ENCODE results near the gene FRS3.
A peak's percentile ranks its signal among the peaks of the same experiment; 100 is the strongest.

FRS3 gene

DNA sequence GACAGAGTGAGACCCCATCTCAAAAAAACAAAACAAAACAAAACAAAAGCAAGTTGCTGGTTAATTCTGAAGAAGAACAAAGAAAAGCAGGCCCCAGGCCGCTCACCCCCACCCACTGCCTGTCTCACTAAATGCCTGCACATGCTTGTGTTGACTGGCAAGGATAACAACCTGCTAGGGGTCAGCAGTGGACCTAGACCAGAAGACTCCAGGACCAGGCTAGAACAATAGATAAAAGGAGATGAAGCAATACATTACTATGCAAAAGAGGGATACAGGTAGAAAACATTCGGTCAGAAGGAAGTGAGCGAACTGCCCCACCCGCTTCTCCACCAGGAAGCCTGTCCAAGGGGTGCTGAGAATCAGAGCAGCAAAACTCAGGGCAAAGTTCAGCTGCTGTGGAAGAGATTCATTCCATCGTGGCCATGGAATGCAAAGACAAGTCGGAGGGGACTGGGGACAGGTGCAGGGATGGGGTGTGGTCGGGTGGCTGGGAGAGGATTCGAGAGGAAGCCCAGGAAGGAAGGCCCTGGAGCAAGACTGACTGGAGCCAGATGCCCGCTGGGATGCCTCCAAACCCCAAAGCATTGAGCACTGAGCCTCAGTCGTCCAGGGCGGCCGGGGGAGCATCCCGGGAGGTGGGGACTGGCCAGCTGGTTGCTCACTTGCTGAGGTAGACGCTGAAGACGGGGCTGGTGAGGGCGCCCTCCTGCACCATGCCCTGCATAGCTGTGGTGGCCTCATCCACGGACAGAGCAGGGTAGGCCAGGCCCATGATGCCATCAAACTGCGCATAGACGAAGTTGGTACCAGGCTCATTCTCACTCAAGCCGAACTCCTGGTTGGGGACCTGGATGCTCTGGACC is 37.8 kb downstream of the FRS3 start:
- DNase-seq (ENCODE audit: low spot score): no peak

DNA sequence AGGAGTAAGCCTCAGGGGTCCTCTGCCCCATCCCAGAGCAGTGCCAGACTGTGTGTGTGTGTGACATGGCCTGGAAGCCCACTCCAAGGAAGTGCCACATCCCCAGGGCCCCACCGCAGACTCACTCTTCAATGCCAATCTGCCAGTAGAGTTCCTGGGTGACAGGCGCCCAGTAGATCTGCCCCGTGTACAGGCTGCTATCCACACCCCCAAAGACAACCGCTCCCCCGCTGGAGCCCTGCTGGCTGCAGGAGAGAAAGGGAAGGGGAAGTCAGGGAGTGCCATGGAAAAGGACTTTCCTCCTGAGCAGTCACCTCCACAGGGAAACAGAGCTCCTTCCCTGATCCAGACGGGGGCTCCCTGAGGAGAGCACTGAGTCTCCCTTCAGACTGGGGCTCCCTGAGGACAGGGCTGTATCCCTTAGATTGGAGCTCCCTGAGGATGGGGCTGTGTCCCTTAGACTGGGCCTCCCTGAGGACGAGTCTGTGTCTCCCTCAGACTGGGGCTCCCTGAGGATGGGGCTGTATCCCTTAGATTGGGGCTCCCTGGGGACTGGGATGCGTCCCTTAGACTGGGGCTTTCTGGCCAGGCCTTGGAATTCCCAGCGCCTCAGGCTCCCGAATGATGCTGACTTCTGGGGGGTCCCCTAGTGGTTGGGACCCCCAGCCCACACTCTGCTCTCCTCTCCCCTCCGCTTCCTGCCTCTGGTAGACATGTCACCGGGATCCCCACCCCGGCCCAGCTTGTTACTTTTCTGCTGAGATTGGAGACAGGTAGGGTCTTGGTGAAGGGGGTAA is 39.1 kb downstream of the FRS3 start:
- DNase-seq (ENCODE audit: low spot score): no peak

DNA sequence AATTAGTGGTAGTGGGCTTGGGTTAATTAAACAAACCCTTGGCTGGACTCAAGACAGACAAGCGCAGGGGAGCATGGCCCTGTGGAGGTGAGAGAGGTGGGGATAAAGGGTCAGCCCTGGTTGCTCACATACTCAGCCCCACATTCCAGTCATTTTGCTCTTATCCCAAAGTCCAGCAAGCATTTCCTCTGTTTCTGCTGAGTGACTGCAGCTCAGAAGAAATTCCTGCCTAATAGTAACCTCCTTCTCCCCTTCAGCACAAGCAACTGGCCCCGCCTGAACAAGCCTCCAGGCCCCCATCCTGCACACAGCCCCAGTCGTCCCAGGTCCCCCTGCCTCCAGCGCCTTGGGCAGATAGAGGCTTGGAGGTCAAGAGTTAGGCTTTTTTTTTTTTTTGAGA is 40.7 kb downstream of the FRS3 start:
- DNase-seq (ENCODE audit: low spot score): no peak

DNA sequence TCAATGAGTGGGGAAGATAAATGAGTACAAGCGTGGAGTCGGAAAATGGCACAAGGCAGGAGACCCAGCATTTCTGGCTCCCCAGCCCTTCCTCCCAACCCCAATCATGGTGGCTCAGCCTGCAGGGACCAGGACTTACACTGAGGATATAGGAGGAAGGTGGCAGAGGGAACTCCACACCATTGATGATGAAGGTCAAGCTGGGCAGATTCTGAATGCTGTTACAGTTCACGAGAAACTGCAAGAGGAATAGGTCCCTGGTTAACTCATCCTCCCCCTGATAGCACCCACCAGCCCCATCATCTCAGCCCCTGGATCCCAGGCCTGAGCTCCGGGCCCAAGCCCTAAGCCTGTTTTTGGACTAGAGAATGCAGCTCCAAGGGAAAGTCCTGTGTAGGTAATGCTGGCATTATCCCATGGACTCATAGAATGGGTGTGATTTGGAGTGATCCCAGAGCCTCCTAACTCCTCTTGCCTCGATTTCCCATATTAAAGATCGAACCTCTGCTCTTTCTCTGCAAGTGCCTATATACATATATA is 42.0 kb downstream of the FRS3 start:
- DNase-seq (ENCODE audit: low spot score): no peak

DNA sequence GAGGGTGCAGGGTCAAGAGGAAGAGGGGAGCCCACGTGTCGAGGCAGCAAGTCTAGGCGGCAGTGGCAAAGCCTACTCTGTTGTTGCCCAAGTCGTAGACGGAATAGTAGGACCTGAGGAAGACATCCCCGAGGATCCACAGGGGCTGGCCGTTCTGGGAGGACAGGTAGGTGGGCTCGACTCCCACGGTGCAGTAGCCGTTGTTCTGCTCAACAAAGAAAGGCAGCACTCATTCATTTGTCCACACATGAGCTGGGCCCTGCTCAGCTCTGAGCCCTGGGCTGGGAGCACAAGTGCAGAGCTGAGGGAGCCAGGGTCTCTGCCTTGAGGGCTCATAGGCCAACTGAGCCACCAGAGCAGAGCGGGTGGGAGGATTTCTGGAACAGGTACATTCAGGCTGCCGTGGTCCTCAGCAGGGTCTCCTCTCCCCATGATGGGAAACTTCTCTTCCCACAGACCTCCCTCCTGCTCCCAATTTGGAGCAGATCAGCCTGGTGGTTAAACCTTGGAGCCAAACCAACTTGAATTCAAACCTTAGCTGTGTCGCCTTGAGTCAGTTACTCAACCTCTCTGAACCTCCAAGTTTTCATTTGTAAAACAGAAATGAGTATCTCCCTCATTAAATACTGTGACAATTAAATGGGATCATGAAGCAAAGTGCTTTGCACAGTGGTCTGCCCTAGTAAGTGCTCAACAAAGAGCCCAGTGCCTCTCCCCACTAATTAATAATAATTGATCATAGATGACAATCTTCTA is 42.7 kb downstream of the FRS3 start:
- no peak for DNase-seq (ENCODE audit: low spot score)

DNA sequence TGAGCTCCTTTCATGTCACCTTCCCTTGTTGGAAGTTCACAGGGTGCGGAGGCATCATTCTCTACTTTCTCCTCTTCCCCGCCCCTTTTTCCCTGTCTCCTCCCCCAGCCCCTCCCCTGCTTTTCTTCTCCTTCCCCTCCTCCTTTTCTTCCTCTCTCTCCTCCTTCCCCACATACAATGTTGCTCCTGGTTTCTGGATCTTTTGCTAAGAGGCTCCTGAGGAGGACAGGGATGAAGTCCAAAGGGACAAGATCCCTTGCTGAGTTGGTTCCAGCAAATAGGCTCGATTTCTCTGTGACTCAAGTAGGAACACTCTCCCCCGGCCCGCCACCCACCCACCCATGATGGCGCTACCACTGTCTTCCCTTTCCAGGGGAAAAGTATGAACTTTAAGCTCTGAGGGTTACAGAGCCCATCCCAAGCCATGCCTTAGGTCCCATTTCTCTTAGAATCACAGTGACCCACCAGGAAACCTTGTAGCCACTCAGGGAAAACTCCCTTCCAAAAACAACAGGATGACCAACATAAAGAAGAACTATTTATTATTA is 43.4 kb downstream of the FRS3 start:
- no peak for DNase-seq (ENCODE audit: low spot score)

DNA sequence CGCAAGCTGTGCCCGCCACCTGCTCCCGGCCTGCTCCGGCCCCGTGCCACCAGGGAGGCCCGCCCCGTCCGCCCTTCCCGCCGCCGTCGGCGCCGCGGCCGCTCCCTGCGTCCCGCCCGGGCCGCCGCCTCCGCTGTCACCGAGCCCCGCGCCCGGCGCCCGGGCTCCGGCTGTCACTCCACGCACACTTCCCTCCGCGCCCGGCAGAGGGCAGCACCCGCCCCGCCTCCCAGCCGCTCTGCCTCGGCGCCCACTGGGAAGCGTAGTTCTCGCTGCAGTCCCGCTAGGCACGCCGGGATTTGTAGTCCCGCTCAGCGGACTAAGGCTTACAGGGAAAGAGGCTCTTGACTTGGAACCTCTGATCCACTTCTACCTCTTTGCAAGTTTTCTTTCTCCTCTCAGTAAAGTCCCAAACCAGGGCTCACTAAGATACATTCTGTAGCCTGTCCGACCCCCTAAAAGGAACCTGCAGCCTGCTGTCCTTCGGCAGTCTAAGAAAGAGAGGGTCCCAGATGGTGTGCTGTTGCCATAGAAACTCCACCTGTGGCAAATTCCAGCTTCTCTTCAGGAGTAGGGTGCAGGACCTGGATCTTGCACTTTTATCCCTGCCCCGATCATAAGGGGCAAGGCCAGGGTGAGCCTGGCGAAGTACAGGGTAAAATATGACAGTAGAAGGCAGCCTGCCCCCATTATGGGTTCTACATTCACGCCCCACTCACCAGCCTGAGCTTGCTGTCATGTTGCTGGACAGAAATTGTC is 44.1 kb downstream of the FRS3 start, which contains the start of gene TFEB:
TFEB (minus strand) TSS at position 182 of the 759 bp plus-strand sequence. CDS start 44,395 bp downstream, outside the sequence.
- DNase-seq (ENCODE audit: low spot score): peak; percentile 87

DNA sequence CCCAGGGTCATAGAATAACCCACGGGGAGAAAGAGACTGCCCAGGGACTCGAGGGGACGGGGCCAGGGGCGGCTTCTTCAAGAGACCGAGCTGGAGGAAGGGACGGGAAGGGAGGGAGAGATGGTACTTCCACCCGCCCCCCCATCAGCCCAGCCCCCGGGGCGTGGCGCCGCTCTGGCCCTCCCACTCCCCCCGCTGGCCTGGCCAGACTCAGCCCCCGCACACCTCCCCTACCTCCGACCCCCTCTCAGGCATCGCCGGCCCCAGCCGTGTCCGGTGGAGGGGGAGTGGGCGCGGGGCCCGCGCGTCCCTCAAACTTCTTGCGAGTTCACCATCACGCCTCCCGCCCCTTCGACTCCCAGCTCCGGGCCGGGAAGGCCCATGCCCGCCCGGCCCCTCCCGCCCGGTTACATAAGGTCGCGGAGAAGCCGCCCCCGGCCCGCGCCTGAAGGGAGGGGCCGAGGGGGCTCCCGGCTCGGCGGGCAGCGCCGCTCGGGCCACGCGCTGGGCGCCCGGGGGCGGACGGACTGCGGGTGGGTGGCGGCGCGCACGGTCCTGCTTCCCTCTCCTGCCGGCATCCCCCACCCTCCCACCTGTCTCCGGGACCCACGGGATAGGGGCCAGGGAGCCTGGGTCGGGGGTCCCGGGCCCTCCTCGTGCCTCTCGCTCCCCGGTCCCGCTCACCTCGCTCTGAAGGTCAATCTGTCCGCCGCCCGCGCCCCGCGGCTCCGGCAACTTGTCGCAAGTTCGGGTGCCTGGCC is 44.9 kb downstream of the FRS3 start:
- no peak for DNase-seq (ENCODE audit: low spot score)

DNA sequence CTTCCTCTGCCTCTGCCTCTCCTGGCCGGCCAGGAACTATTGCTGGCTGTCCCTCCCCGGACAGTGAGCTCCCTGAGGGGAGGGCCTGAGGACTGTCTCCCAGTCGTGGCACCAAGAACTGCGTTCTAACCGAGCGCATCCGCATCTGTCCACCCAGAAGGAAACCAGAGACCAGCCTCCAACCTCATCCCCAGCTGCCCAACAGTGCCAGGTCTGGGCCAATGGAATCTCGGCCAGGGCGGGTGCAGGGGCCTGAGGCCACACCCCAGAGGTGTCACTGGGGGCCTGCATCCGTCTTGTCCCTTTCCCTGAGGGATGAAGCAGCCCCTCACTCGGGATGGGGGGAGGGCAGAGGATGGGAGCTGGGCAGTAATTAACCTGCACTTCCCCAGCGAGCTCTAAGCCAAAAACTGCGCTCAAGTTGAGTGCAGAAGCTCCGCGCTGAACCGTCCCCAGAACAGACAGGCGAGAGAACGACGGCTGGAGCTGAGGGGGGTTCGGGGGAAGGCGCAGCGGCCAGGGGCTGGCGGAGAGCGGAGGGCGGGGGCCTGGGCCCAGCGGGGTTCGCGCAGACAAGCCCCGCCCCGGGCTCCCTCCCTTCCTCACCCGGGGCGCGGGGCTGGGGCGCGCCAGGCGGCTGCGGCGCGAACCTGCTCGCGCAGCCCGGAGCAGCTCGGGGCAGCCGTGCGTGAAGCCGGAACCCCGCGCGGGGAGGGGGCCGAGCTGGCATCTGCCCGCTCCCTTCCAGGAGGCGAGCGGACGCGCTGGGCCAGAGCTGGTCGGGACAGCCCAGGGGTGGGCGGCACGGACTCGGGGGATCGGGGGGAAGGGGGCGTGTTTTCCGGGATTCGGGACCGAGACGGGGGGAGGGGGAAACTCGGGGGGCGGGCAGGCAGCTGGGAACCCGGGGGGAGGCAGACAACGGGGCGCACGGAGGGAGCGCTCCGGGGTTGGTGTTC is 45.7 kb downstream of the FRS3 start:
- DNase-seq (ENCODE audit: low spot score): no peak

DNA sequence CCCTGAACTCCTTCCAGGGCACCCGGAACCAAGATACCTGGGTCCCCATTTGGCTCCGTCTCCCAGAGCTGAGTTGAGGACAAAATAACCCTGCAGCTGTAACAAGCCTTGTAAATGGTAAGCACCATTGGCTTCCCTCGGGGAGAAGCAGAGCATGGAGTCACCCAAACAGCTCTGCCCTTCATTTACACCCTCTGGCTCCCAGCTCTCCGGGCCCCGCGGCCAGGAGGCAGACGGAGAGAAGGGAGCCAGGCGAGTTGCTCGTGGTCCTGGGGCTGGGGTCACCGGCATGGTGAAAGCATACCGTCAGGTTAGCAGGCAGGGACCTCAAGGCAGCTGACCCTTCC is 46.4 kb downstream of the FRS3 start:
- DNase-seq (ENCODE audit: low spot score): no peak

DNA sequence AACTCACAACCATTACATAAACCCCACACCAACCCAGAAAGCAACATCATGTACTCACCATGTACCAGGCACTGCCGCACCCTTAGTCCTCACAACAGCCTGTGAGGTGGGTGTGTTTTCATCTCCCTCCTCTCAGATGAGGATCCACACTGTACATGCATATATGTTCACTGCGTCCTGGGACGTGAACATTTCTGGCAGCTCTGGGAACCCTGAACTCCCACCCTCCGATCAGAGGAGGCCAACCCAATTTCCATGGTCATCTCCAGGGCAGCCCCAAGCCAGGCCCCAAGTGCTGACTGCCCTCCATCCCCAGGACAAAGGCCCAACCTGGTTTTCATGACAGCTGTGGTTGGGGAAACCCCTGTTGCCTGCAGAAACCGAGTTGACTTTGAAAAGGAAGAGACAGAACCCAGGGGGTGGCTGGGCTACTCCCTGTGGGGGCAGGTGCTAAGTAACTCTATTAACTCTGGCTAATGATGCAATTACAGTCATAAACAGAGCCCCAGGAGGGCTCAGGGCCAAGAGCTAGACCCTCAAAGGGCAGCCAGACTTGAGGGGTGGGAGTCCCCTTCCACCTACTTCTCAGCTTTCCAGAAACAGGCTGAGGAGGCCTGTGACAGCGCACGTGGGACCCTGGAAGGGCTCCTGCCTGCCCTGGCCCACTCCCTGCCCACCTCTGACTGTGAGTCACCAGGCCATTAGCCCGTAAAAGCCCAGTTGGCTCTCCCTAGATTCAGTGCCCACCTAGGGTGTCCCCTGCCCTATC is 46.9 kb downstream of the FRS3 start:
- no peak for DNase-seq (ENCODE audit: low spot score)

DNA sequence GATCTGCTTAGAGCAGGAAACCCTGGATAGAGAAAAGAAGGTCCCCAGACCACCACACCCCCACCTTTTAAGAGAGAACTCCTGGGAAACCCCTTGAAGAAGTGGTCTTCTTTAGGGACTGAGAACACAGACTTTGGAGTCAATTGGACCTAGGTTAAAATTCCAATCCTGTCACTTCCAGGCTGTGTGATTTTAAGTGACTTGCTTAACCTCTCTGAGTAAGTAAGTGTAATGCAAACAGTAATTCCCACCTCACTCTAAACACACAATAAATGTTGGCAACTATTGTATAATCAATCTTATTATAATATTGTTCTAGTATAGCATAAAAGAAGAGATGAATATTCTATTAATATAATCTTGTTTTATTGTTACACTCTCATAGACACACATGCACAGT is 47.6 kb downstream of the FRS3 start:
- DNase-seq (ENCODE audit: low spot score): no peak

DNA sequence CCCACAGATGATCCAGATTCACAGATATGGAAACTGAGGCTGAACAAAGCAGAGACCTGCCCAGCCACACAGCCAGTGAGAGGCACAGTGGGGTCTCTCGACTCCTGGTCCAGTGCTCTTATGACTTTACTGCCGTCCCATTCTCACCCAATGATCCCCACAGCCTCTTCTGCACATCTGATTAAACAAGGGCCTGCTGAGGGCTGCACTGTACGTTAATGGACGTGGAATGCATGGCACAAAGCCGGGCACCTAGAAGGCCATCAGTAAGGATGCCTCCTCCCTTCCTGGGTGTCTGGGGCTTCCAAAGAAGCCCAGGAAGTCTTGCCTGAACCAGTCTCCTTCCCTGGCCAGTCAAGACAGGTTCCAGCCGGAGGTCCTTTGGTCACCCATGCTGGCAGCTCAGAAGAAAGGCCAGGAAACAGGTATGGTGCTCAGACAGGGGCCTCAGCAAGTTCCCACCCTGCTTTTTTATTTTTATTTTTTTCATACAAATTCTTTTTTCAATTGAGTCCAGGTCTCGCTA is 48.1 kb downstream of the FRS3 start:
- DNase-seq (ENCODE audit: low spot score): no peak

DNA sequence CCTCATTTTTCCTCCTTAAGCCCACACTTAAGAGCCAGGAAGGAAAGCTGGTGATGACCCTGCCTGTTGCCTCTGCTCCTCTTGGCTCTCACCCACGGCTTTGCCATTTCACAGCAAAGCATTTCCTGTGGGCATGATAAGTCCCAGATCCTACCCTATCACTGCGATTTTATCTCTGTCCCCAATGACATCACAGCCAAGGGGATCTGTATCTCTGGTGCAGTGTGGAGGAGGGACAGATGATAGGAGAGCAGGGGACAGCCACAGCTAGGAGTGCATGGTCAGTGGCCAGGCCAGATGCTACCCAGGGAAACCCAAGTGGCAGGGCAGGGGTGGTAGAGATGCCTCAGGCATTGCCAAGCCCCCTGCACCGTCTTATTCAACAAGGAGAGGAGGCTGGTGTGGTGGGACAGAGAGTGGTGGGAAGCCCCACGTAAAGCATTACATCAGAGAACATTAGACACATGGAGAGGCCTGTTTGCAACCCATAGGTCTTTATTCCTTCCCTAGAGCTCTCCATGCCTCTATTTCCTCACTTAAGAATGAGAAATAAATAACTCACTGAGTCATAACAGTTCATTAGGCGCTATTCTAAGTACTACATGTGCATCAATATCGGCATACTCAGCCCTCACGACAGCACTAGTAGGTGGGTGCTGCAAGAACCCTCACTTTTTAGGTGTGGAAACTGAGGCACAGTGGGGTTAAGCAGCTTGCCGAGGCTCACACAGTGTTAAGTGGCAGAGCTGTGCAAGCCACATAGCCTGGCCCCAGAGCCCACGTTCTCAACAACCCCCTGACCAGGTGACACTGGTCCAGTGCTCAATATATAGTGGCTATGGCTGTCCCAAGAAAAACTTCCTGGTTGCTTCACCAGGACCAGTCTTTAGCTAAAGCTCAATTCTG is 48.9 kb downstream of the FRS3 start:
- no peak for DNase-seq (ENCODE audit: low spot score)

DNA sequence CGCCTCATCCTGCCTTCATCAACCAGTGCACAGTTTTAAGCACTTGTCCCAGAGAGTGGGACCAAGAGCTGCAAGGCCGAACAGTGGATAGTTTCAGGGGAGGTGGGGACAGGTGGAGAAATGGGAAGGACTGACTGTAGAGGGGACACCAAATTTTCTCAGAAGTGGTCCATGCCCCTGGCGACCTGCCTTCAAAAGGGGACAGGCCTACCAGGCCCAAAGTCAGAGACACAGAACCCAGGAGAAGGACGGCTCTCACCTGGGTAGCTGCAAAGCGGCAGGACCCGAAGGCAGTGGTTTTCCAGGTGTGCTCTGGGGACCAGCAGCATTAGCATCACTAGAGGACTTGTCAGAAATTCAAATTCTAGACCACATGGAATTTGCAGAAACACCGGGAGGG is 50.1 kb downstream of the FRS3 start:
- no peak for DNase-seq (ENCODE audit: low spot score)

DNA sequence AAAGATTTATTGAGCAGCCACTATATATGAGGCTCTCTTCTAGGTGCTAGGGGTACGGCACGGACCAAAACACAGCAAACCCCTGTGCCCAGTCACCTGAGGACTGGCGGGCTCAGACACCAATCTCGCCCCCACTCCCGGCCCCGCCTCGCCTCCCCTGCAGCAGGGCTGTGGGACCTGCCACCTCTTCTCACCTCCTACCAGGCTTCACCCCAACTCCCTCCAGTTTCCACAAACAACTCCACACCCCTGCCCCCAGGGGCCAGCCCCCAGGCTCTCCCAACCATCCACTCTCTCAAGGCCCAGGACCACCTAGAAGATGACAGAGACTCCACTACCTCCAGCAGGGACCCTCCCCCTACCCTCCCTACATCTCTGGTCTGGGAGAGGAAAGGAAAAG is 50.7 kb downstream of the FRS3 start:
- DNase-seq (ENCODE audit: low spot score): no peak

Measured in hematopoietic multipotent progenitor cell treated with erythropoietin and hydrocortisone succinate and interleukin-3 and kit ligand, for 15 days (in vitro differentiated cells).